CD14-positive monocyte (primary cell): ENCODE measurements around the gene EGLN1. TPM values are rescaled to one million over a fixed set of nuclear protein-coding genes. Genes with fewer than 3 reads are reported as not detected.

ENCODE experiments used
- DNase-seq, 3 donors: peaks; one replicate each; pipeline ENCODE4 v3.0.0-alpha.2; 2011 to 2022
- H2AFZ ChIP-seq: 2 replicates; pipeline ENCODE4 v1.6.0; 2012; ENCODE audit warnings: mild to moderate bottlenecking, low read depth, low read length, inconsistent platforms; ENCODE audit not compliant: insufficient read depth, poor library complexity, severe bottlenecking
- H3K27ac ChIP-seq, 2 donors: 1 replicate in 1 of 2; 2 replicates in 1 of 2; pipeline ENCODE4 v1.5.1; 2012 to 2013; ENCODE audit warnings: low read length in 2 of 2, control low read depth in 1 of 2, inconsistent platforms in 1 of 2, low read depth in 1 of 2, mild to moderate bottlenecking in 1 of 2
- H3K27me3 ChIP-seq, 2 donors: one replicate each; pipeline versions ENCODE4 v1.6.0 to v1.6.1; 2011 to 2013; ENCODE audit warnings: low read length in 2 of 2; ENCODE audit not compliant: control insufficient read depth in 2 of 2, insufficient read depth in 2 of 2
- H3K36me3 ChIP-seq, 2 donors: replicated peaks in 1 of 2; 1 replicate in 1 of 2; 2 replicates in 1 of 2; pipeline versions ENCODE4 v1.5.1 to v1.6.1; 2012 to 2013; ENCODE audit warnings: low read length in 2 of 2, control low read depth in 1 of 2, inconsistent platforms in 1 of 2, mild to moderate bottlenecking in 1 of 2; ENCODE audit not compliant: insufficient read depth in 2 of 2, control insufficient read depth in 1 of 2
- H3K4me1 ChIP-seq, 2 donors: 1 replicate in 1 of 2; 2 replicates in 1 of 2; pipeline versions ENCODE4 v1.5.1 to v1.6.1; 2012 to 2013; ENCODE audit warnings: low read length in 2 of 2, control low read depth in 1 of 2, inconsistent platforms in 1 of 2, mild to moderate bottlenecking in 1 of 2, moderate library complexity in 1 of 2; ENCODE audit not compliant: insufficient read depth in 2 of 2, control insufficient read depth in 1 of 2
- H3K4me2 ChIP-seq: replicated peaks from 2 replicates; pipeline ENCODE3; 2012; ENCODE audit warnings: low read length, moderate library complexity, mild to moderate bottlenecking; ENCODE audit not compliant: poor library complexity, severe bottlenecking; ENCODE audit errors: extremely low read depth
- H3K4me3 ChIP-seq, 3 experiments: fragments of 200-600 bp in 1 of 3; sonication (generic) in 1 of 3; replicated peaks in 1 of 3; 1 replicate in 2 of 3; 2 replicates in 1 of 3; pipeline ENCODE4 v1.5.1; 2011 to 2013; ENCODE audit warnings: low read length in 3 of 3, mild to moderate bottlenecking in 3 of 3, control low read depth in 2 of 3, low read depth in 2 of 3, inconsistent platforms in 1 of 3, moderate library complexity in 1 of 3
- H3K79me2 ChIP-seq: 2 replicates; pipeline ENCODE4 v1.6.0; 2012; ENCODE audit warnings: mild to moderate bottlenecking, control low read depth, inconsistent platforms, low read length, moderate library complexity; ENCODE audit not compliant: insufficient read depth
- H3K9ac ChIP-seq: 2 replicates; pipeline ENCODE4 v1.6.0; 2017; ENCODE audit warnings: low read length, mild to moderate bottlenecking; ENCODE audit not compliant: insufficient read depth, poor library complexity, severe bottlenecking
- H3K9me3 ChIP-seq, 2 donors: replicated peaks in 1 of 2; 1 replicate in 1 of 2; 2 replicates in 1 of 2; pipeline versions ENCODE4 v1.5.1 to v1.6.1; 2012 to 2013; ENCODE audit warnings: low read length in 2 of 2, control low read depth in 1 of 2; ENCODE audit not compliant: control insufficient read depth in 1 of 2, insufficient read depth in 1 of 2
- H4K20me1 ChIP-seq: 2 replicates; pipeline ENCODE4 v1.6.0; 2012; ENCODE audit warnings: mild to moderate bottlenecking, low read length, control low read depth, moderate library complexity; ENCODE audit not compliant: insufficient read depth
- H3K27ac Mint-ChIP-seq, 7 donors: one replicate each; pipeline ENCODE4 v1.8.0; 2020; ENCODE audit warnings: mild to moderate bottlenecking in 7 of 7, mixed read lengths in 7 of 7, moderate library complexity in 6 of 7, inconsistent platforms in 2 of 7
- H3K27me3 Mint-ChIP-seq, 3 donors: one replicate each; pipeline ENCODE4 v1.8.0; 2021 to 2022; ENCODE audit warnings: low read depth in 3 of 3, mild to moderate bottlenecking in 3 of 3, mixed read lengths in 3 of 3, moderate library complexity in 3 of 3, inconsistent platforms in 1 of 3
- H3K36me3 Mint-ChIP-seq, 2 donors: one replicate each; pipeline ENCODE4 v1.8.0; 2020; ENCODE audit warnings: mixed read lengths in 2 of 2, inconsistent platforms in 1 of 2, mild to moderate bottlenecking in 1 of 2
- H3K4me1 Mint-ChIP-seq: one replicate; pipeline ENCODE4 v1.8.0; 2020; ENCODE audit warnings: mild to moderate bottlenecking, mixed read lengths
- H3K4me3 Mint-ChIP-seq, 2 donors: one replicate each; pipeline ENCODE4 v1.8.0; 2020; ENCODE audit warnings: mild to moderate bottlenecking in 2 of 2, mixed read lengths in 2 of 2, moderate library complexity in 1 of 2
- H3K9me3 Mint-ChIP-seq, 7 donors: one replicate each; pipeline ENCODE4 v1.8.0; 2020 to 2022; ENCODE audit warnings: mixed read lengths in 7 of 7, mild to moderate bottlenecking in 6 of 7, moderate library complexity in 6 of 7, inconsistent platforms in 2 of 7
- CTCF ChIP-seq: fragments of 200-600 bp; IDR thresholded peaks from one replicate; pipeline ENCODE4 v1.8.0; 2022; ENCODE audit warnings: antibody characterized with exemption, mild to moderate bottlenecking
- WGBS: methylation state at CpG from one replicate; pipeline ENCODE4 v1.1.5; 2013; ENCODE audit warnings: missing lambda C conversion rate; ENCODE audit not compliant: insufficient coverage; 5-methylcytosine and 5-hydroxymethylcytosine counted together
- intact Hi-C, 2 donors: fragments of 100-400 bp; cut with micrococcal nuclease; formaldehyde crosslinking; loops; one replicate each; pipeline versions ENCODE4 v1.15.0 to v1.15.1; 2023
- polyA plus RNA-seq, 3 donors: library from polyadenylated mRNA; depleted of rRNA in 1 of 3; unstranded in 2 of 3; stranded (reverse) in 1 of 3; fragments of 300-500 nt in 2 of 3; fragments of >200 nt in 1 of 3; fragmentation: Illumina TruSeq in 2 of 3; gene quantifications; 1 replicate in 2 of 3; 2 replicates in 1 of 3; pipeline ENCODE4 v1.2.3, GENCODE V29; 2012 to 2021

Gene EGLN1
- polyA plus RNA-seq, 3 donors: 12.9 to 27.7 (median 23.1) TPM

- no peak overlapping the region for H3K4me3 Mint-ChIP-seq
- H3K4me1 Mint-ChIP-seq: peaks cover 23% of the 10 kb centered on the region
- Histone ChIP-seq H3K36me3 (peaks cover 7% of the 10 kb centered on the region in 2 donors), H3K9ac (no peak overlapping the region), H3K27me3 (no peaks in the 10 kb centered on the region), H3K4me2 (no peak overlapping the region), H3K4me1 (peaks cover 9 to 15% of the 10 kb centered on the region in 2 donors), H4K20me1 (peaks cover 58% of the 10 kb centered on the region), H2AFZ (no peak overlapping the region), H3K27ac (no peak overlapping the region), H3K4me3 (no peak overlapping the region), H3K9me3 (no peaks in the 10 kb centered on the region), H3K79me2 (peaks cover 34% of the 10 kb centered on the region)
- no peaks in the 10 kb centered on the region for H3K27me3 Mint-ChIP-seq
- peaks cover 0 to 2% (median 0%) of the 10 kb centered on the region in 7 donors for H3K9me3 Mint-ChIP-seq
- WGBS: no CpG with 5 or more reads among the region's 7 CpGs
- DNase-seq: no peak
- intact Hi-C loops: no loop called here
- no peak overlapping the region for H3K27ac Mint-ChIP-seq
- H3K36me3 Mint-ChIP-seq: peaks cover 5 to 23% of the 10 kb centered on the region in 2 donors
- TF ChIP-seq CTCF: no peak
Measured at GRCh38 chr1:231329483-231329882, 92.6 kb downstream of the EGLN1 start.

GRCh38 chr1:231327617-231328016, 94.5 kb downstream of the EGLN1 start:
- peaks cover 5% of the 10 kb centered on the region for H3K4me1 Mint-ChIP-seq
- peaks cover 5 to 7% of the 10 kb centered on the region in 2 donors for H3K36me3 ChIP-seq
- H3K9ac ChIP-seq: no peak overlapping the region
- no peaks in the 10 kb centered on the region for H3K4me1 ChIP-seq
- no peak overlapping the region for H3K4me3 ChIP-seq
- H3K79me2 ChIP-seq: peaks cover 16% of the 10 kb centered on the region
- H3K4me3 Mint-ChIP-seq: no peak overlapping the region
- no peak for TF ChIP-seq CTCF
- H3K27ac Mint-ChIP-seq: no peak overlapping the region
- H3K27me3 ChIP-seq: no peaks in the 10 kb centered on the region
- peaks cover 0 to 2% (median 0%) of the 10 kb centered on the region in 7 donors for H3K9me3 Mint-ChIP-seq
- H4K20me1 ChIP-seq: peaks cover 39% of the 10 kb centered on the region
- no peak overlapping the region for H3K4me2 ChIP-seq
- intact Hi-C loops: no loop called here
- peaks cover 4 to 19% of the 10 kb centered on the region in 2 donors for H3K36me3 Mint-ChIP-seq
- WGBS: no CpG with 5 or more reads among the region's 5 CpGs
- H3K9me3 ChIP-seq: no peaks in the 10 kb centered on the region
- H3K27ac ChIP-seq: no peak overlapping the region
- H2AFZ ChIP-seq: no peak overlapping the region
- DNase-seq: no peak
- H3K27me3 Mint-ChIP-seq: no peaks in the 10 kb centered on the region
